Adrenal gland (tissue), 5 donors: ENCODE measurements around the gene PIPOX.

Experiments used
- CTCF ChIP-seq, 6 experiments: fragments of 450-650 bp in 4 of 6; fragments of 200-600 bp in 2 of 6; sonication (generic) in 1 of 6; IDR thresholded peaks; 1 replicate in 5 of 6; 2 replicates in 1 of 6; pipeline versions ENCODE4 v1.5.1 to v1.8.0; 2016 to 2021; ENCODE audit warnings: antibody characterized with exemption in 6 of 6, mild to moderate bottlenecking in 2 of 6, moderate library complexity in 1 of 6
- POLR2A ChIP-seq, 2 donors: fragments of 450-650 bp; IDR thresholded peaks; one replicate each; pipeline ENCODE4 v1.6.1; 2017; ENCODE audit warnings: antibody characterized with exemption in 2 of 2, mild to moderate bottlenecking in 2 of 2, moderate library complexity in 1 of 2
- donor health status: DM: no; HTN: no; CAD: no.

- TF ChIP-seq CTCF (IDR thresholded peaks at IDR 0.05): no peak
- TF ChIP-seq POLR2A (IDR thresholded peaks at IDR 0.05): no peak
Observed at GRCh38 chr17:29051731-29052130, 8.8 kb downstream of the PIPOX start.
